Naive thymus-derived CD4-positive, alpha-beta T cell (primary cell): ENCODE results near the gene SRGAP1. TPM values are rescaled to one million over a fixed set of nuclear protein-coding genes. Genes with fewer than 3 reads are reported as not detected.
"Not testable (repeated sequence)": the region's sequence is repeated elsewhere in the genome, so short reads cannot be mapped to it uniquely, and the experiment has no call there.

Source experiments
- ATAC-seq: fragments of 150-1000 bp; cut with Tn5 transposase; 2 replicates; pipeline ENCODE4 v1.10.0; 2021; ENCODE audit warnings: mild to moderate bottlenecking, moderate library complexity
- CTCF ChIA-PET: fragments of 350-600 bp; sonication (Branson Sonifier 250); formaldehyde crosslinking; loops from one replicate; lab custom pipeline; 2021; ENCODE audit warnings: antibody characterized with exemption; lab: Charles Lee
- POLR2A ChIA-PET: fragments of 350-600 bp; sonication (Branson Sonifier 250); formaldehyde crosslinking; loops from one replicate; lab custom pipeline; 2021; ENCODE audit warnings: antibody characterized with exemption, inconsistent platforms; lab: Charles Lee
- DNase-seq, 9 donors: peaks; one replicate each; pipeline versions ENCODE4 v3.0.0 to v3.0.0-alpha.2; 2020 to 2022; ENCODE audit warnings: mixed read lengths in 1 of 9
- H3K27ac ChIP-seq: one replicate; pipeline ENCODE4 v1.7.0; 2013; ENCODE audit warnings: mild to moderate bottlenecking, low read depth, low read length, moderate library complexity
- H3K27me3 ChIP-seq, 2 donors: one replicate each; pipeline ENCODE4 v1.7.0; 2013; ENCODE audit warnings: low read length in 2 of 2, mild to moderate bottlenecking in 2 of 2, moderate library complexity in 2 of 2; ENCODE audit not compliant: control insufficient read depth in 2 of 2, insufficient read depth in 2 of 2
- H3K36me3 ChIP-seq, 3 experiments: 1 replicate in 2 of 3; 2 replicates in 1 of 3; pipeline ENCODE4 v1.7.0; 2013; ENCODE audit warnings: low read length in 3 of 3, mild to moderate bottlenecking in 3 of 3, moderate library complexity in 1 of 3; ENCODE audit not compliant: insufficient read depth in 3 of 3, control insufficient read depth in 2 of 3
- H3K4me1 ChIP-seq, 2 donors: one replicate each; pipeline ENCODE4 v1.7.0; 2013; ENCODE audit warnings: low read length in 2 of 2, mild to moderate bottlenecking in 2 of 2, moderate library complexity in 1 of 2; ENCODE audit not compliant: control insufficient read depth in 2 of 2, insufficient read depth in 2 of 2
- H3K4me3 ChIP-seq: 2 replicates; pipeline ENCODE4 v1.7.0; 2013; ENCODE audit warnings: mild to moderate bottlenecking, low read length
- H3K9me3 ChIP-seq, 3 experiments: 1 replicate in 2 of 3; 2 replicates in 1 of 3; pipeline ENCODE4 v1.7.0; 2013; ENCODE audit warnings: low read length in 3 of 3; ENCODE audit not compliant: control insufficient read depth in 2 of 3
- H3K27ac Mint-ChIP-seq, 9 donors: one replicate each; pipeline ENCODE4 v1.8.0; 2020 to 2022; ENCODE audit warnings: mixed read lengths in 9 of 9, mild to moderate bottlenecking in 8 of 9, moderate library complexity in 5 of 9, inconsistent platforms in 2 of 9
- H3K27me3 Mint-ChIP-seq, 5 donors: one replicate each; pipeline ENCODE4 v1.8.0; 2021 to 2022; ENCODE audit warnings: mixed read lengths in 5 of 5, mild to moderate bottlenecking in 1 of 5
- H3K36me3 Mint-ChIP-seq, 5 donors: one replicate each; pipeline ENCODE4 v1.8.0; 2020 to 2022; ENCODE audit warnings: mixed read lengths in 5 of 5, mild to moderate bottlenecking in 3 of 5, inconsistent platforms in 1 of 5
- H3K4me1 Mint-ChIP-seq, 7 donors: one replicate each; pipeline ENCODE4 v1.8.0; 2020 to 2022; ENCODE audit warnings: mixed read lengths in 7 of 7, mild to moderate bottlenecking in 3 of 7, inconsistent platforms in 1 of 7
- H3K4me3 Mint-ChIP-seq, 10 donors: one replicate each; pipeline ENCODE4 v1.8.0; 2020 to 2022; ENCODE audit warnings: mild to moderate bottlenecking in 10 of 10, mixed read lengths in 10 of 10, moderate library complexity in 6 of 10, inconsistent platforms in 2 of 10
- H3K9me3 Mint-ChIP-seq, 11 donors: one replicate each; pipeline ENCODE4 v1.8.0; 2020 to 2022; ENCODE audit warnings: mixed read lengths in 11 of 11, mild to moderate bottlenecking in 4 of 11, inconsistent platforms in 1 of 11, moderate library complexity in 1 of 11
- intact Hi-C, 2 donors: fragments of 100-400 bp; cut with micrococcal nuclease; formaldehyde crosslinking; loops; one replicate each; pipeline ENCODE4 v1.15.1; 2023
- polyA plus RNA-seq, 2 donors: library from polyadenylated mRNA; unstranded; fragments of 300-500 nt; fragmentation: Illumina TruSeq; gene quantifications; one replicate each; pipeline ENCODE4 v1.2.3, GENCODE V29; 2021
- total RNA-seq, 6 experiments: library from RNA in 5 of 6; stranded (reverse) in 5 of 6; gene quantifications; 1 replicate in 5 of 6; 2 replicates in 1 of 6; pipeline ENCODE4 v1.2.3 and lab custom pipeline; 2021 to 2026

Gene SRGAP1
- total and polyA plus RNA-seq, 7 experiments from 2014 or later, result 0.01 to 0.47 (median 0.08) TPM

GRCh38 chr12:64195841-64196240 lies 351.3 kb downstream of the SRGAP1 start:
- CTCF ChIA-PET, DNase-seq, H3K27me3 ChIP-seq, H3K9me3 ChIP-seq, H3K4me1 Mint-ChIP-seq, H3K4me3 Mint-ChIP-seq, intact Hi-C loops, H3K9me3 Mint-ChIP-seq, H3K27ac Mint-ChIP-seq, ATAC-seq, H3K27ac ChIP-seq, H3K4me1 ChIP-seq, H3K4me3 ChIP-seq, POLR2A ChIA-PET, H3K27me3 Mint-ChIP-seq: not testable (repeated sequence)
- H3K36me3 Mint-ChIP-seq, result peaks cover 18 to 34% (median 29%) of the 10 kb centered on the region in 5 donors
- H3K36me3 ChIP-seq, result peaks cover 0 to 23% (median 0%) of the 10 kb centered on the region in 3 experiments

GRCh38 chr12:64203036-64203435 lies 358.5 kb downstream of the SRGAP1 start:
- no peak overlapping the region for H3K4me3 Mint-ChIP-seq
- Histone ChIP-seq H3K27me3 (no peaks in the 10 kb centered on the region), H3K4me3 (no peak overlapping the region), H3K27ac (no peak overlapping the region), H3K4me1 (no peaks in the 10 kb centered on the region), H3K9me3 (no peaks in the 10 kb centered on the region), H3K36me3 (peaks cover 0 to 12% (median 0%) of the 10 kb centered on the region in 3 experiments)
- DNase-seq (no peak), ATAC-seq (no peak)
- no peaks in the 10 kb centered on the region for H3K4me1 Mint-ChIP-seq
- H3K27me3 Mint-ChIP-seq, result no peaks in the 10 kb centered on the region
- ChIA-PET POLR2A (no interaction called here), CTCF (no interaction called here)
- intact Hi-C loops, result no loop called here
- H3K36me3 Mint-ChIP-seq, result peaks cover 9 to 46% (median 38%) of the 10 kb centered on the region in 5 donors
- H3K9me3 Mint-ChIP-seq, result peaks cover 0 to 5% (median 4%) of the 10 kb centered on the region in 11 donors
- no peak overlapping the region for H3K27ac Mint-ChIP-seq

GRCh38 chr12:64203775-64204174 lies 359.3 kb downstream of the SRGAP1 start:
- Mint-ChIP-seq H3K27ac (no peak overlapping the region), H3K9me3 (peaks cover 0 to 5% (median 4%) of the 10 kb centered on the region in 11 donors), H3K36me3 (peaks cover 9 to 51% (median 38%) of the 10 kb centered on the region in 5 donors), H3K27me3 (no peaks in the 10 kb centered on the region), H3K4me1 (peaks cover 0 to 4% (median 0%) of the 10 kb centered on the region in 7 donors), H3K4me3 (no peak overlapping the region)
- ATAC-seq (no peak), DNase-seq (no peak)
- intact Hi-C loops, result no loop called here
- Histone ChIP-seq H3K36me3 (peaks cover 0 to 17% (median 0%) of the 10 kb centered on the region in 3 experiments), H3K4me3 (no peak overlapping the region), H3K4me1 (no peaks in the 10 kb centered on the region), H3K27ac (no peak overlapping the region), H3K9me3 (no peaks in the 10 kb centered on the region), H3K27me3 (no peaks in the 10 kb centered on the region)
- CTCF ChIA-PET, result no interaction called here
- POLR2A ChIA-PET, result no interaction called here

GRCh38 chr12:64205542-64205941 lies 361.0 kb downstream of the SRGAP1 start:
- H3K9me3 ChIP-seq, result no peaks in the 10 kb centered on the region
- H3K4me3 ChIP-seq, result no peak overlapping the region
- peaks cover 0 to 4% (median 0%) of the 10 kb centered on the region in 7 donors for H3K4me1 Mint-ChIP-seq
- H3K27ac ChIP-seq, result no peak overlapping the region
- no peaks in the 10 kb centered on the region for H3K27me3 ChIP-seq
- intact Hi-C loops, result no loop called here
- no peak for DNase-seq
- no peak overlapping the region for H3K27ac Mint-ChIP-seq
- peaks cover 0 to 17% (median 0%) of the 10 kb centered on the region in 3 experiments for H3K36me3 ChIP-seq
- H3K9me3 Mint-ChIP-seq, result peaks cover 0 to 5% (median 4%) of the 10 kb centered on the region in 11 donors
- H3K36me3 Mint-ChIP-seq, result peaks cover 9 to 58% (median 45%) of the 10 kb centered on the region in 5 donors
- no peaks in the 10 kb centered on the region for H3K27me3 Mint-ChIP-seq
- H3K4me3 Mint-ChIP-seq, result no peak overlapping the region
- no peaks in the 10 kb centered on the region for H3K4me1 ChIP-seq
- POLR2A ChIA-PET, result interaction anchor here (0.6 kb wide), 1 partner anchor 295 kb away, joined by 3 read pairs; no protein-coding TSS in a partner anchor
- CTCF ChIA-PET, result no interaction called here
- ATAC-seq, result no peak

GRCh38 chr12:64207453-64207852 lies 363.0 kb downstream of the SRGAP1 start:
- DNase-seq (no peak), ATAC-seq (no peak)
- H3K36me3 Mint-ChIP-seq, result peaks cover 14 to 65% (median 48%) of the 10 kb centered on the region in 5 donors
- no peaks in the 10 kb centered on the region for H3K27me3 ChIP-seq
- H3K4me3 Mint-ChIP-seq, result no peak overlapping the region
- peaks cover 0 to 13% (median 4%) of the 10 kb centered on the region in 3 experiments for H3K36me3 ChIP-seq
- H3K4me1 Mint-ChIP-seq, result peaks cover 0 to 4% (median 0%) of the 10 kb centered on the region in 7 donors
- no peak overlapping the region for H3K27ac ChIP-seq
- H3K27ac Mint-ChIP-seq, result no peak overlapping the region
- CTCF ChIA-PET, result no interaction called here
- H3K4me3 ChIP-seq, result no peak overlapping the region
- H3K4me1 ChIP-seq, result no peaks in the 10 kb centered on the region
- H3K27me3 Mint-ChIP-seq, result no peaks in the 10 kb centered on the region
- intact Hi-C loops, result no loop called here
- no peaks in the 10 kb centered on the region for H3K9me3 ChIP-seq
- POLR2A ChIA-PET, result no interaction called here
- H3K9me3 Mint-ChIP-seq, result peaks cover 0 to 5% (median 0%) of the 10 kb centered on the region in 11 donors

Other genes starting within 250 kb of the SRGAP1 start
- 1 to 10 TPM in 3 of 5 experiments, under 1 TPM in 2; 0.34 to 3.1 (median 1.4) TPM for gene DPY19L2, start 176.2 kb upstream of the SRGAP1 start, total RNA-seq
- gene DPY19L2, start 176.2 kb upstream of the SRGAP1 start, polyA plus RNA-seq, result under 1 TPM in 1 of 2 donors, not detected in 1; 0.28 TPM
- gene RXYLT1, start 64.8 kb upstream of the SRGAP1 start, total RNA-seq, result 10 to 100 TPM in 4 of 5 experiments, 1 to 10 TPM in 1; 9.9 to 22.0 (median 15.4) TPM
- 10 to 100 TPM; 14.9 to 15.7 TPM for gene RXYLT1, start 64.8 kb upstream of the SRGAP1 start, polyA plus RNA-seq